Measurements from ENCODE around the gene PRR23E.

Gene PRR23E

DNA sequence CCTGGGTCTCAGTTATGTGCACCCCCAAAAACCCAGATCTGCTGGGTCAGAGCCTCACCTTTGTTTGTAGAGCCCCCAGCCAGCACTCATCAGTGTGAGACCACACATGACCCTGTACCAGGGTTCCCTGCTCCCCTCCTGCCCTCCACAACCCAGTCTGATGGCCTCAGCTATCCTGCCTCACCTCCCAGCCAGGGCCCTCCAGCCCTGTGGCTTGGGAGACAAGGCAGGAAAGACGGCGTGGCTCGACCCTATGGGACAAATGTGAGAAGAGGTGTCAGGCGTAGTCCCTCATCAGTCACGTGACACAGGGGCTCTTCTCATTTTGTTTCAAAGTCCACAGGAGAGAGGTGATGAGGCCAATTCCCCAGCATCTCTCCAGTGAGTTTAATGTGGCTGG is 28.3 kb upstream of the PRR23E start:
- no peak for DNase-seq (ENCODE audit: low read depth in 2 of 2)

GRCh38 chr3:127165036-127165435 is 27.9 kb upstream of the PRR23E start:
- DNase-seq (ENCODE audit: low read depth in 2 of 2) = no peak

- no peak for DNase-seq (ENCODE audit: low read depth in 2 of 2)
Observed at GRCh38 chr3:127165694-127166485, 27.0 kb upstream of the PRR23E start.

DNA sequence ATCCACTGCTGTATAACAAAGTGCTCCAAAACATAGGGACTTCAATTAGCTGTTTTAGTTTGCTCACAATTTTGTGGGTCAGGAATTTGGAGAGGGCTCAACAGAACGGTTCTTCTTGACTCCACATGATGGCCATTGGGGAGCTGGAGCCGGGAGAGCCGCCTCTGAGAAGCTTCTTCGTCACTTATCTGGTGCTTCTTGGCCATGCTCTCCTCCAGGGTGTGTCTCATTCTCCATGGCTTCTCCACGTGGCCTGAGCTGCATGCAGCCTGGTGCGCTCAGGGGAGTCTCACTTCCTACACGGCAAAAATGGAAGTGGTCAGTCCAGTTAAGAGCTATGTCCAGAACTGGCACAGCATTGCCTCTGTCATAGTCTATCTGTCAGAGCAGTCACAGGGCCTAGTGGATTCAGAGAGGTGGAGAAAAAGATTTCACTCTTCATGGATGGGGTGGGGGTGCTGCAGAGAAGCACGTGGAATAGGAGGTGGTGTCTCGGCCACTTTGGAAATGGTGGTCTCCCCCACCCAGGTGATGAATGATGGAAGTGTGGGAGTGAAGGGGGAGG is 26.3 kb upstream of the PRR23E start:
- no peak for DNase-seq (ENCODE audit: low read depth in 2 of 2)

DNA sequence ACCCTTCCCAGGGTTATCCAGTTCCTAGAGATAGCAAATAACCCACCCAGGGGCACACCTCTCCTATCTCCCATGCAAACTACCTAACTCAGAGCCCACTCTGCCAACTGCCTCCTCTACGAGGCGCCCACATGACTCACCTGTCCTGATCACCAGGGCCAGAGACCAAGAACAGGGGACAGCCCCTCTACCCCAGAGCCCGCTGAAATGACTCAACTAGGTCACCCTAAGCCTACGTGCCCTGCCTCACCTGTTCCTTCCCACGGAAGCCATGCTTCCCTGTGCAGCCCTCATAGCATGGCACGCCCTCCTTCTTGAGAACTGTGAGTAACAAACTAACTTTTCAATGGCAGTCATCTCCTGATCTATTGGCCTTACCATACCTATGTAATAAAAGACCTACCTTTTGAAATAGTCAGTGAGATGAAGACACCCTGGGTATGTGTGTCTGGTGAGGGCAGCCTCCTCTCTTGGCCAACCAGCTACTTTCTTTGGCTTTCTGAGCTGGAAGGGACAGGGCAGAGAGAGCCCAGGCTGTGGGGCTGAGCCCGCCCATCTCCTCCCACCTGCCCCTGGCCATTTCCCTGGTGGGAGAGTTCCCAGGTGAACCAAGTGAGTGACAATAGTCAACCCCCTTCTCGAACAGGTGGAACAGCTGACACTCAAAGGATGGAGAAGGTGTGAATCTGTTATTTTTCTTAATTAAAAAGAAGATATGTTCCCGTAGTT is 25.5 kb upstream of the PRR23E start:
- no peak for DNase-seq (ENCODE audit: low read depth in 2 of 2)

DNA sequence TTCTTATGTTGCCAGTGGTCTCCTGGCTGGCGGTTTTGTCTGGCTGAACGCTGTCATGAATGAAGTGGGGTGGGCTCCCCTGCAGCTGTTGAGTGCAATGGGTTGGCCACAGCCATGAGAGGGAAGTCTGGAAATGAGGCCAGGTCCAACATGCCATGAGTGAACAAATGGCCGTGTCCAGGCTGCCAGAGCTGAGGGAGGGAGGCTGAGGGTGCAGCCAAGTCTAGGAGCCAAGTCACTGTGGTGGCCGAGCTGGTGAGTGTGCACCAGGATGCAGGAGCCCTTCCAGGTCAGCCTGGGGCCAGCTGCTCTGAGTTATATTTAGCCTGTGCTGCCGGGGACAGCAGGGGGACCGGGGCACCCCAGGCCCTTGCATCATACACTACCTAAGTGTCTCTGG is 24.7 kb upstream of the PRR23E start:
- DNase-seq (ENCODE audit: low read depth in 2 of 2) = no peak

DNA sequence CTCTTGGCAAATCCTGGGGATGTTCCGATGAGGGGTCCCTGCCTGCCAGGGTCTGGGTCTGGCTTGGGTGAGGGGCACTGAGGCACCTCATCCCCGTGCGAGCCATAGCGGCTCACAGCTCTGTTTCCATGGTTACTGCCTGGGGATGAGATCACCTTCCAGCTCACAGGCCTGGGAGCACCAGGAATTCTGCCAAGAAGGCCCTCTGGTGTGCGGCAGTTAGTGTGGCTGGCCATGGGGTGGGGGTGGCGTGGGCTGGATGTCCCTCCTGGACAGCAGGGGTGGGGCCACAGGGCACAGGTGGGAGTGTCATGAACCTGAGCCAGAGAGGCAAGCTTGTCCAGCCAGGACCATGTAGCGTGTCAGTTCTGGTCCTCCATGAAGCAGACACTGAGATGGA is 22.1 kb upstream of the PRR23E start:
- DNase-seq (ENCODE audit: low read depth in 2 of 2) = peak; percentile 26 to 27

GRCh38 chr3:127171320-127171719 is 21.6 kb upstream of the PRR23E start:
- DNase-seq (ENCODE audit: low read depth in 2 of 2) = no peak

- DNase-seq (ENCODE audit: low read depth in 2 of 2) = no peak
Observed at GRCh38 chr3:127171721-127172120, 21.2 kb upstream of the PRR23E start.

DNA sequence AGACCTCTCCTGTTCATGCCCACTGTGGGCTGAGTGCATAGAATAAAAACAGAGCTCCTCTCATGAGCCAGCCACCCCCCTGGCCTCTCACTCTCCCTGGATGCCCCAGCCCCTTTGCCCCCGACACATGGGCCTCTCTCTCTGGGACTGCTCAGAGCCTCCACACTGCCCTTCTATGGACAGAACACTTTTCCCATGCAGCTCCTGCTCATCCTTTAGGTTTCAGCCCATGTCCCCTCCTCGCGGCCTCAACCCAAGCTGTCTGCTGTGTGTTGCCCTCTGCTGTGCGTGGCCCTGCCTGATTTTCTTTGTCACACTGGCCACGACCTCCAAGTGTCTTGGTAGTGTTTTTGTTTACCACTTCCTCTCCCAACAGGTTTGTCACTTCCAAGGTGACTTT is 20.7 kb upstream of the PRR23E start:
- no peak for DNase-seq (ENCODE audit: low read depth in 2 of 2)

GRCh38 chr3:127172781-127173515 is 20.0 kb upstream of the PRR23E start:
- peak; percentile 45 to 50 for DNase-seq (ENCODE audit: low read depth in 2 of 2)

GRCh38 chr3:127173516-127174166 is 19.3 kb upstream of the PRR23E start:
- no peak for DNase-seq (ENCODE audit: low read depth in 2 of 2)

GRCh38 chr3:127174284-127174683 is 18.6 kb upstream of the PRR23E start:
- no peak for DNase-seq (ENCODE audit: low read depth in 2 of 2)

DNA sequence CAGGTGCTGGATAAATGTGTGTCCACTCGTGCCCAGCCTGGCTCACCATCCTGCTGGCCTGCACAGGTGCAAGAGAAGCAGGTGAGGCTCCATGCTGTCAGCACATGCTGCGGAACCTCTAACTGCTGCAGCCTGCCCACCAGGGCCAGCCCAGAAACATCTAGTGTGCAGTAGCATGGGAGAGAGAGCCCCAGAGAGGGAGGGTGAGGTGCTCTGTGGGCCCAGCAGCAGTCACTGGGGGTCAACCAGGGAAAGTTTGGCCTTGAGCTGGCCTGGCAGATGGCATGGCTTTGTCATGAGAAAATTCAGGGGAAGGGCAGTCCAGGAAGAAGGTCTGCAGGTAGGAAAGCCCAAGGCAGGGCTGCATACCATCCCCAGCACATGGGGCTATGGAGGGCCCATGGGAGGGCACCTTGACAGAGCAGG is 18.2 kb upstream of the PRR23E start:
- DNase-seq (ENCODE audit: low read depth in 2 of 2) = no peak

DNA sequence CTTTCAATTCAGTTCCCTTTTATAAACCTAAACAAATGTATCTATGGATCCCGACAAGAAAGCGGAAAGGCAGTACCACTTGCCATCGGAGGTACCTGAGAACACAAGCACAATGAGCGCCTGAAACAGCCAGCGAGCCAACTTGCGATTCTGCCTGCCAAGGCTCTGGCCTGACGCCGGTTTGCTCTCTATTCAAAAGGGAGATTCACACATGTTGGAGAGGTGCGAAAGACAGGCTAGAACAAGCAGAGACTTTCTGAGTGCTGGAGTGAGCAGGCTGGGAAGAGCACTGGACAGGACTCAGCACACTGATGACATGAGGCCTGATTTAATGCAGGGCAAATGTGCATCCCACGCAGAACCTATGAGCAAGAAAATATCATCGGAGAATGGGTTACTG is 17.7 kb upstream of the PRR23E start:
- DNase-seq (ENCODE audit: low read depth in 2 of 2) = no peak

- no peak for DNase-seq (ENCODE audit: low read depth in 2 of 2)
Observed at GRCh38 chr3:127177226-127177625, 15.7 kb upstream of the PRR23E start.

DNA sequence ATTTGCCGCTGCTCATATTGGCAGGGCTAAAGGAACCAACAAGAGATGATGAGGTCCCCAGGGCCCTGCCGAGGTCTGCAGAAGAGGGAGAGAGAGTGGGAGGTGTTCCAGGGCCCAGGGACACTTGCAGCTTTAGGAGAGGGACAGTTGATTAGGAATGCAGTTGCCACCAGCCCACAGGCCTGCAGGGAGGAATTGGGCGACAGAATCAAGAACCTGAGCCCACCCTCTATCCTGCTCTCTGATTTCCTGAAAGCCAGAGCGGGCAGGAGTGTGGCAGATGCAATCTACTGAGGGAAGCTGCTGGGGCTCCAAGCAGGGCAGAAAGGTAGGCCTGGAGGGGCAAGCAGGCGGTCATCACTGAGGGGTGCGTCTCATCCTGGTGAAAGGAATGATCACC is 12.1 kb upstream of the PRR23E start:
- DNase-seq (ENCODE audit: low read depth in 2 of 2) = no peak

DNA sequence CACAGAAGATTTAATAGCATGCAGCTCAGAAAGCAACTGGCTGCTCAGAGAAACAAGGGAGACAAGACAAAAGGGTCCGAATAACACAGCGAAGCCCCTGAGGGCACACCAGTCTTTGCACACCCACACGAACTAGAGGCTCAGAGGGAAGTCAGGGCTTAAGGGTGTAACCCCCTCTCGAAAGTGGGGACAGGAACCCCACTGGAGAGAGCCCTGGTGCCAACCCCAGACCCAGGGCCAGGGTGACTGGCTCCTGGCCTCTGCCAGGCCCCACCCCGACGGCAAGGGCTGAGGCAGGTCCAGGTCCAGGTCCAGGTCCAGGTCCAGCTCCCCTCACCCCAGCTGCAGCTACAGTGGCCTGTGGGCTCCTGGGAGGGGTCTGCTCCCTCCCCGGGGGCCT is 10.5 kb upstream of the PRR23E start:
- no peak for DNase-seq (ENCODE audit: low read depth in 2 of 2)

GRCh38 chr3:127182848-127183714 is 9.8 kb upstream of the PRR23E start:
- DNase-seq (ENCODE audit: low read depth in 2 of 2) = no peak

GRCh38 chr3:127183931-127184869 is 8.7 kb upstream of the PRR23E start:
- no peak for DNase-seq (ENCODE audit: low read depth in 2 of 2)
